Measurements from ENCODE around the gene MN1.

GRCh38 chr22:27771637-27772036 lies 29.9 kb downstream of the MN1 start:
- TF ChIP-seq, protein P1, sequence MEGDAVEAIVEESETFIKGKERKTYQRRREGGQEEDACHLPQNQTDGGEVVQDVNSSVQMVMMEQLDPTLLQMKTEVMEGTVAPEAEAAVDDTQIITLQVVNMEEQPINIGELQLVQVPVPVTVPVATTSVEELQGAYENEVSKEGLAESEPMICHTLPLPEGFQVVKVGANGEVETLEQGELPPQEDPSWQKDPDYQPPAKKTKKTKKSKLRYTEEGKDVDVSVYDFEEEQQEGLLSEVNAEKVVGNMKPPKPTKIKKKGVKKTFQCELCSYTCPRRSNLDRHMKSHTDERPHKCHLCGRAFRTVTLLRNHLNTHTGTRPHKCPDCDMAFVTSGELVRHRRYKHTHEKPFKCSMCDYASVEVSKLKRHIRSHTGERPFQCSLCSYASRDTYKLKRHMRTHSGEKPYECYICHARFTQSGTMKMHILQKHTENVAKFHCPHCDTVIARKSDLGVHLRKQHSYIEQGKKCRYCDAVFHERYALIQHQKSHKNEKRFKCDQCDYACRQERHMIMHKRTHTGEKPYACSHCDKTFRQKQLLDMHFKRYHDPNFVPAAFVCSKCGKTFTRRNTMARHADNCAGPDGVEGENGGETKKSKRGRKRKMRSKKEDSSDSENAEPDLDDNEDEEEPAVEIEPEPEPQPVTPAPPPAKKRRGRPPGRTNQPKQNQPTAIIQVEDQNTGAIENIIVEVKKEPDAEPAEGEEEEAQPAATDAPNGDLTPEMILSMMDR (IDR thresholded peaks at IDR 0.05), result no peak
- no peak for TF ChIP-seq POLR2A (IDR thresholded peaks at IDR 0.05)

Measured in breast epithelium (tissue), 3 donors.